Activated T-cell treated with anti-CD3 and anti-CD28 coated beads for 24 hours (primary cell): ENCODE results near the gene SOX8.
"Not testable (repeated sequence)": the region's sequence is repeated elsewhere in the genome, so short reads cannot be mapped to it uniquely, and the experiment has no call there.

Source experiments
- DNase-seq: peaks from one replicate; pipeline ENCODE4 v3.0.0-alpha.2; 2020; ENCODE audit warnings: low read depth

SOX8 gene

GRCh38 chr16:1008085-1008484, 26.5 kb downstream of the SOX8 start:
- DNase-seq, result no peak

DNA sequence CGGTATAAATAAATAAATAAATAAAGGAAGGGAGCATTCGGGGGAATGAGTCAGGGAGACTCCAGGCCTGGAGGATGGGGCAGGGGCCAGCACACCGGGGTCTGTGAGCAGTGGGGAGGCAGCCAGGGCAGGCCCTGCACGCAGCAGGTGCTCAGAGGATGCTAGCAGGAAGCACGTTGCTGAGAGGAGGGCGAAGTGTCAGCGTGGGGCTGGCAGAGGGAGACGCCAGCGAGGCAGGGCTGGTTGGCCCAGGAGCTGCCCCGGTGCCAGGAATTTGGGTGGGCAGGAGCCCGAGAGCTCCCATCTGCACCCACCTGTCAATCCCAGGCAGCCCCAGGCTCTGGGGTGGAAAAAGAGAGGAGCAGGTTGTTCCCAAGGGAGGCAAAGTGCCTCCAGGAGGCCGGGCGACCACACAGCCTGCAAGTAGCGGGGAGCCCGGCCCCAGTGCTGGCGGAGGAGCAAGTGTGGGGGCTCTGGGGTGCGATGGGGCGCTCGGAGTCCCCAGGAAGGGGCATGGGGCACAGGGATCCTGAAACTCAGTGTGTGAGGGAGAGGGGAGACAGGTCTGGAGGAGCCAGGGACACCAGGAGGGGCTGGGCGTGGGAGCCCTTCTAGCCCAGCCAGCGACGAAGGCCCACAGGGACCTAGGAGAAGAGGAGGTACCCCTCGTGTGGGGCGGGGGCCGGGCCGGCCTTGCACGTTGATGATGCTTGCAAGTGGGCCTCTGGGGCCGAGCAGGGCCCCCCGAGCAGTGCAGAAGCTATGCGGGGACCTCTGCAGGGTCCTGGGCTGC, 28.0 kb downstream of the SOX8 start:
- DNase-seq, result no peak

- DNase-seq, result no peak
These were observed 28.7 kb downstream of the SOX8 start for GRCh38 chr16:1010251-1010650.

GRCh38 chr16:1010815-1011214, 29.2 kb downstream of the SOX8 start:
- DNase-seq, result no peak

DNA sequence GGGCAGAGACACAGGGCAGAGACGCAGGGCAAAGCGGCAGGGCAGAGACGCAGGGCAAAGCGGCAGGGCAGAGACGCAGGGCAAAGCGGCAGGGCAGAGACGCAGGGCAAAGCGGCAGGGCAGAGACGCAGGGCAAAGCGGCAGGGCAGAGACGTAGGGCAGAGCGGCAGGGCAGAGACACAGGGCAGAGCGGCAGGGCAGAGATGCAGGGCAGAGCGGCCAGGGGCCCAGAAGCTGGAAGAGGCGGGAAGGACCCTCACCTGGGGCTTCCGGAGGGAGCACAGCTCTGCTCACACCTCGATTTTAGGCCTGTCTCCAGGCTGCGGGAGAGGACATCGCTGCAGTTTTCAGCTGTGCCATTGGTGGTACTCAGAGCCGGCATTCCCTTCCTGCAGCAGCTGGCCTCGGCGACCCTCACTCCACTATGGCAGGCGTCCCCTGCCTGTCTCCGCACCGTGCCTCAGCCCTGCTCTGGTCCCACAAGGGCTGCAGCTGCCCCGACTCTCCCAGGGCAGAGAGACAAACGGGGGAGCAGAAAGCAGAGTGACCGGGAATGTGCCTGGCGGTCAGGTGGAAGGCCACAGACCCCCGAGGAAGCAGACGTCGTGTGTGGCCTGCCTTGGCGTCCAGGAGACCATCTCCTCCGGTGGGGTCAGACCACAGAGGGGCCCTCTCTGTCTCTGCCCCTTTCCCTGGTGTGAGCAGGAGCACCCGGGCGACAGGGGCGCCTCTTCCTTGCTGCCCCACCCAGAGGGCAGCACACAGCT, 29.9 kb downstream of the SOX8 start:
- DNase-seq, result no peak

DNA sequence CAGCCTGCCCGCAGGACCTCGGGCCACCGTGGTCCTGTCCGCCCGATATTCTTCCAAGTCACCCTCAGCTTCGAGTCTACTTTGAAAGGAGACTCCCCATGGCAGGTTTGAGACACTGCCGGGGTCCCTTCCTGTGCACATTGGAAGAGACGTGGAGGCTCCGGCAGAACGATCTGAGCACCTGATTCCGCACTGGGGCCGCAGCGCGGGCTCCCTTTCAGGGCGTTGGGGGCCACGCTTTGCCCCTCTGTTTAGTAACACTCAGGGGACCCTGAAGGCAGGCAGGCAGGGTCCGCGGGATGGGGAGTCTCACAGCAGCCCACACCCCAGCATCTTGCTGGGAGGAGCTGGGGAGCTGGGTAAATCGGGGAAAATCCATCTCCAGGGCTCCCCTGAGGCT, 30.6 kb downstream of the SOX8 start:
- DNase-seq, result no peak

GRCh38 chr16:1012722-1013592, 31.4 kb downstream of the SOX8 start:
- DNase-seq, result no peak

DNA sequence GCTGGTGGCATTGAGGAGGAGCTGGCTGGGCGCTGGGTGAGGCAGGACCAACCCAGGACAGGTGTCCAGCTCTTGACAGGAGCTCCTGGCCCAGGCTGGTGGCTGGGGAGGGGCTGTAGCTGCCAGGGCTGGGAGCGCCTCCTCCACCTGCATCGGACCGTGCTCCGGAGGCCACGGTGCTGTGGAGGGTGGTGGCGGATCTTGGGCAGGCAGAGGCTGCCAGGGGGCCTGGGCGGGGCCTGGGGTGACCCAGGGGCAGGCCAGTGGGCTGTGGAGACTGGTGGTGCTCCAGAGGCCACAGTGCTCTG, 32.0 kb downstream of the SOX8 start:
- DNase-seq, result no peak

DNA sequence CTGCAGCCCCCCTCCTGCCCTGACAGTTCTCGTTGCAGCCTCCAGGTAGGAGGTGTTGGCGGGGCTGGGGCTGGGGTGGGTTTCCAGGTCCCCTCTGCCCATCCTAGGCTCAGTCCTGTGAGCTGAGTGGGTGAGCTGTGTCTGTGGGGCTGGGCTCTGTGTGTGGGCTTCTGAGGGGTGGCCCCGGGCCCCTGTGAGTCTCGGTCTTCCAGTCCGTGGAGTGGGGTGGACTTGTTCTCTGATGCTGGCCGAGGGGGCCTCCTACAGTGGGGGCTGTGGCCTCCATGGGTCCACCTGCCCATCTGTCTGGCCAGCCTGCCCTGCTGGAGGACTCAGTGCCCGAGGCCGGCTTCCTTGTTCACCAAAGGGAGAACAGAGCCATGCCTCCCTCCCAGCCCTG, 32.7 kb downstream of the SOX8 start:
- no peak for DNase-seq

DNA sequence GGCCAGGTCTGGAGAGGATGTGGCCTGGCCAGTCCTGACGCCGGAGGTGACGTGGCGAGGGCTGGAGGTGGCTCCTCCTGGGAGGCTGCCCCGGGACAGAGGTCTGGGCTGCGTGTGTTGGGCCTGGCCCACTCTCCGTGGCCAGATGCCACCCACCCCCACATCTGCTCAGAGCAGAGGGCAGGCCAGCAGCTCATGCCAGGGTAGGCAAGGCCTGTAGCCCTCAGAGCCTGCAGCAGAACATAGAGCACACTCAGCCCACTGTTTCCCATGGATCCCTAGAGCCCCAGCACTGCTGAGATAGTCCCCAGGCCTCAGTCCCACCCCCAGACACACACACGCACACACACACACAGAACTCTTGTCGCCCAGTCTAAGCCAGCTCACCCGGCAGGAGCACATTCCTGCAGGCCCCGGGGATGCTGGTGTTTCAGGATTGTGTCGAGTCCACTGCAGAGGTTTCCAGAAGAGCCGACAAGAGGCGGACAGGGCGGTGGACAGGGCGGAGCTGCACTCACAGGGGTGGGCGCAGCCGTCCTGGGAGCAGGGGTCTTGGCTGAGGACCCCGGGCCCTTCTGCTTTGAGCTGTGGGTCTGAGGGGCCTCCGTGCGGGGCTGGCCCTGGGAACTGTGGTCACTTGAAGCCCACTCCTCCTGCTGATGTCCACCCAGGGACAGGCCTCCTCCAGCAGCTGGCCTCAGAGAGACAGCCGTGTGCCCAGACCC, 33.4 kb downstream of the SOX8 start:
- no peak for DNase-seq

DNA sequence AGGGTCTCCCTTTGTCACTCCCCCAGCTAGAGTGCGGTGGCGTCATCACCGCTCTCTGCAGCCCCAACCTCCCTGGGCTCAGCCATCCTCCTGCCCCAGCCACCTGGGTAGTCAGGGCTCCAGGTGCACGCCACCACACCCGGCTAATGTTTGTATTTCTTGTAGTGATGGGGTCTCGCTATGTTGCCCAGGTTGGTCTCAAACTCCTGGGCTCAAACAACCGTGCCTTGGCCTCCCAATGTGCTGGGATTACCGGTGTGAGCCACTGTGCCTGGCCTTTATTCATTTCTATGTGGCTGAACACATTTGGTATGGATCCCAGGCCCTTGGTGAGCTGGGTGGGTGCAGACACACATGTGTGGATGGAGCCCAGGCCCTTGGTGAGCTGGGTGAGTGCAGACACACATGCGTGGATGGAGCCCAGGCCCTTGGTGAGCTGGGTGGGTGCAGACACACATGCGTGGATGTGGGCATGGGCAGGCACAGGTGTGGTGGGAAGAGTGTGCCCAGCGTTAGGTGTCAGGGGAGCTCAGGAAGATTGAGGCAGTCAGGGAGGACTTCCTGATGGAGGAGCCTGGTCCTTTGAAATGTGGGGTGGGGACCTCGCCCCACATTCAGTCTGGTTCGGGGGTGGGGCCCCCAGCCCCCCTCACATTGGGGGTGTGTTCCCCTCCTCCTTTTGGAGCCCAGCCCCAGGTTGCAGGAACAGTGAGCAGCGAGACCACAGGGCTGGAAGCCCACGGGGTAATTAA, 37.1 kb downstream of the SOX8 start:
- DNase-seq, result no peak

DNA sequence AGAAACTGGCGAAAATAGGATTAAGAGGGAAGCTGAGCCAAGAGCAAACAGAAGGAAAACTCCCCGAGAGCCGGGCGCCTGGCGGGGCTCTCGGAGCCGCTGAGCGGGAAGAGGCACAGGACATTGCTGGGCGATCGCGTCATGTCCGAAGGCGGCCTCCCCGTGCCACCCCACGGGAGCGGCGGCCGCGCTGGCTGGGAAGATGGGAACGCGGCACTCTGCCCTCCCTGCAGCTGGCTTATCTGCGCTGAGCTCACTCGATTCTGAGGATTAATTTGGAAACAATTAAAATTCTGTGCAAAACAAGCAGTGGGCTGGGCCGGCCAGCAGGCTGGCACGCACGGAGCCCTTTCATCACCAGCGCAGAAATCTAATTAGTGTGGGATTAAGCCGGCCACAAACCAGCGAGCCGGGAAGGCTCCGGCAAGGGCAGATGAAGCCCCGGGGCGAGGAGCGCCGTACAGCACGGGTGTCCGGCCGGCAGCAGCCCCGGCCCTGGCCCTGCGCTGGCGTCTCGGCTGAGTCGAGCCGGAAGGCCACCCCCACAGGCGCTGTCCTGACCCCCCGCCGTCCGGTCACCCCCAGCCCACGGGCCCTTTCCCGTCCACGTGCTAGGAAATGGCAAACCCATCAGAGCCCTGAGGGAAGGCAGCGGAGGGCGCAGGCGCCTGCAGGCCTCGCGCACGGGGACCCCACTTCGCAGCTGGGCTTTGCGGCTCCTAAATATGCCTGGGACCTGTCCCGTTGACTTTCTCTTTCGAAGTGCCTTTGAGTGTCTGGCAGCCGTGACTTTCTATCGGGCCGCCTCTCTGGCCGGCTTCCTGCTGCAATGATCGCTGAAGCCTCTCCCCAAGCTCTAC, 37.9 kb downstream of the SOX8 start:
- DNase-seq, result no peak

DNA sequence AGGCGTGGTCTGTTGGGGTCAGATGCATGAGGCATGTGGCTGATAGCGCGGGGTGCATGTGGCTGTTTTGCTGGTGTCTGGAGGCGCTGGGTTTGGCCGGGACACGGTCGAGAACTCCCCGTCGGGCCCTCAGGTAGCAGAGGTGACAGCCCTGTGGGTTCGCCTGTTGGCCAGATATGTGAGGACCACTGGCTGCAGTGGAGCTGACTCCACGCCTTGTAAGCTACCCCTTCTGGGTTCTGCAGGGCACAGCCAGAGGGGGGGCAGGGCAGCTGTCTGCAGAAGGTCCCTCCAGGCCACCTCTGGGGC, 38.5 kb downstream of the SOX8 start:
- DNase-seq, result no peak

- DNase-seq, result no peak
These were observed 39.0 kb downstream of the SOX8 start for GRCh38 chr16:1020591-1020990.

GRCh38 chr16:1021553-1022160, 40.1 kb downstream of the SOX8 start:
- DNase-seq, result no peak

GRCh38 chr16:1022466-1022865, 40.9 kb downstream of the SOX8 start:
- no peak for DNase-seq

DNA sequence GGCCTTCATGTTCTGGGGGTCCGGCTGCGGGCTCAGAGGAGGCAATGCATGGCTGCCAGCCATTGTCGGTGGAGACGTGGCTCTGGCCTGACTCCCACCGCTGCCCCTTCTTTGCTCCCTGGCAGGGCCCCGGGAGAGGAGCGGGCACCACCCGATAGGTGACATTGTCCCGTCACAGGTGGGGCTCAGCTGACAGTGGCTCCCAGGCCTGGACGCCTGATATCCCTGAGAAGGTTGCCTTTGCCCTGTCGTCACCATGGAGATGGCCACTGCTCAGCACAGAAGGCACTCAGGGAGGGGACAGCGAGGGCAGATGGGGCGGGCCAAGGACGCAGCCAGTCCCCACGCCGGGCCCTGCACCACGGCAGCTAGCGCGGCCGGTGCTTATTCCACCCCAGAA, 42.6 kb downstream of the SOX8 start:
- DNase-seq, result no peak

DNA sequence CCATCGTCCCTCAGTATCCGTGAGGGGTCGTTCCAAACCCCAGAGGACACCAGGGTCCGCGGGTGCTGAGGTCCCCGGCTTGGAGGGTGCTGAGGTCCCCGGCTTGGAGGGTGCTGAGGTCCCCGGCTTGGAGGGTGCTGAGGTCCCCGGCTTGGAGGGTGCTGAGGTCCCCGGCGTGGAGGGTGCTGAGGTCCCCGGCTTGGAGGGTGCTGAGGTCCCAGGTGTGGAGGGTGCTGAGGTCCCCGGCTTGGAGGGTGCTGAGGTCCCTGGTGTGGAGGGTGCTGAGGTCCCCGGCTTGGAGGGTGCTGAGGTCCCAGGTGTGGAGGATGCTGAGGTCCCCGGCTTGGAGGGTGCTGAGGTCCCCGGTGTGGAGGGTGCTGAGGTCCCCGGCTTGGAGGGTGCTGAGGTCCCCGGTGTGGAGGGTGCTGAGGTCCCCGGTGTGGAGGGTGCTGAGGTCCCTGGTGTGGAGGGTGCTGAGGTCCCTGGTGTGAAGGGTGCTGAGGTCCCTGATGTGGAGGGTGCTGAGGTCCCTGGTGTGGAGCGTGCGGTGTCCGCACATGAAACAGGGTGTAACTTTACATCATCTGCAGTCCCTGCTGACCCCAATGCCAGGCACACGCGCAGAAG, 43.7 kb downstream of the SOX8 start:
- not testable (repeated sequence) for DNase-seq

DNA sequence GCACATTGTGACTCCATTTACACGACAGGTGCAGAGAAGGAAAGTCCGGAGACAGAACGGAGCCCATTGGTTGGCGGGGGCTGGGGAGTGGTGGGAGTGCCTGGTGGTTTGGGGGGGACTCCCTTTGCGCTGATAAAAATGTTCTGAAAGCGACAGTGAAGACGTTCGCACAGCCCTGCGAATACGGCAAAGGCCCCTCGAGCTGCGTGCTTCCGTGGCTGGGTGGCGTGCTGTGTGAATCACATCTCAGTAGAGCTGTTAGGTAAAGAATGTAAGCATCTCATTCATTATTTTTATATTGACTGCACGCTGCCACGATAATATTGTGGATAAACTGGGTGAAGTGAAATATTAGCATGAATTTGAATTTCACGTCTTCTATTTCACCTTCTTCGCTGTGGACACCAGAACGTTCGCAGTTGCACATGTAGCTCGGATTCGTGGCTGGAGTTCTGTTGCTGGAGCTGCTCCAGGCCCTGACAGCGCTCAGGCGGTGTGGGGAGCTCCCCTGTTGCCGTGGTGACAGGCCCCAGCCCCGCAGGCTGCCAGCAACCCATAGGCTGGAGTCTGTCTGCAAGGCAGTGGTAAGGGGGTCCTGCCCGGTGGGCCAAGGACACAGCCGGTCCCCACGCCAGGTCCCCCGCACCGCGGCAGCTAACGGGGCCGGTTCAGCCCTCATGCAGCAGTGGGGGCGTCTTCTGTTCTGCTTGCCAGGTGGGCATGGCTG, 44.6 kb downstream of the SOX8 start:
- DNase-seq, result no peak
